ENCODE results near the gene TRABD2B.

DNA sequence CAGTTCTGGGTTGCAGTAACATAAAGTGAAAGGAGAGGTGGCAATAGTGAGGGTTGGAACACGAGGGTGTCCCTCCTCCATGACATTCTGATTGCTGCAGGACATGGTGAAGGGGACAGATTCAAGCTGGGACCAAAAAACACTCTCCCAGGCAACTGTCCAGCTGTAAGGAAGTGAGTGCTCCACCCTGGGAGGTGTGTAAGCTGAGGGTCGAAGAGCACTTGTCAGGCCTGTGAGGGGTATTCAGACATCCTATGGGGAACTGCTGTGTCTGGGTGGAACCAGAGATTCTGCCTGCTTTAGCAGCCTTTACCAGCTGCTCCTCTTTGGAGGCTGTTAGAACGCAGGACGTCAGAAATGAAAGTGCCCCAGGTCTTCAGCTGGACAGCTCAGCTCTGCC lies 212.1 kb downstream of the TRABD2B start:
- TF ChIP-seq, protein P1, sequence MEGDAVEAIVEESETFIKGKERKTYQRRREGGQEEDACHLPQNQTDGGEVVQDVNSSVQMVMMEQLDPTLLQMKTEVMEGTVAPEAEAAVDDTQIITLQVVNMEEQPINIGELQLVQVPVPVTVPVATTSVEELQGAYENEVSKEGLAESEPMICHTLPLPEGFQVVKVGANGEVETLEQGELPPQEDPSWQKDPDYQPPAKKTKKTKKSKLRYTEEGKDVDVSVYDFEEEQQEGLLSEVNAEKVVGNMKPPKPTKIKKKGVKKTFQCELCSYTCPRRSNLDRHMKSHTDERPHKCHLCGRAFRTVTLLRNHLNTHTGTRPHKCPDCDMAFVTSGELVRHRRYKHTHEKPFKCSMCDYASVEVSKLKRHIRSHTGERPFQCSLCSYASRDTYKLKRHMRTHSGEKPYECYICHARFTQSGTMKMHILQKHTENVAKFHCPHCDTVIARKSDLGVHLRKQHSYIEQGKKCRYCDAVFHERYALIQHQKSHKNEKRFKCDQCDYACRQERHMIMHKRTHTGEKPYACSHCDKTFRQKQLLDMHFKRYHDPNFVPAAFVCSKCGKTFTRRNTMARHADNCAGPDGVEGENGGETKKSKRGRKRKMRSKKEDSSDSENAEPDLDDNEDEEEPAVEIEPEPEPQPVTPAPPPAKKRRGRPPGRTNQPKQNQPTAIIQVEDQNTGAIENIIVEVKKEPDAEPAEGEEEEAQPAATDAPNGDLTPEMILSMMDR (IDR thresholded peaks at IDR 0.05; ENCODE audit: insufficient read depth, low read length, poor library complexity, severe bottlenecking): no peak
- TF ChIP-seq EZH2phosphoT487 (conservative IDR thresholded peaks at IDR 0.05; ENCODE audit: low read length): no peak
